ENCODE results near the gene ST3GAL2. TPM values are rescaled to one million over a fixed set of nuclear protein-coding genes. Genes with fewer than 3 reads are reported as not detected.

ST3GAL2 gene
- total RNA-seq, 1 experiment from 2014 or later, result 49.4 TPM

GRCh38 chr16:70383421-70383960 lies 55.4 kb downstream of the ST3GAL2 start (continued):
- no peak for TF ChIP-seq ZBTB43 (CRISPR knock-in tag; IDR thresholded peaks at IDR 0.05)
- no peak for TF ChIP-seq ZNF416 (CRISPR knock-in tag; IDR thresholded peaks at IDR 0.05)

GRCh38 chr16:70381604-70382342 lies 57.1 kb downstream of the ST3GAL2 start:
- no peak for TF ChIP-seq E2F1 (CRISPR knock-in tag; IDR thresholded peaks at IDR 0.05)
- 0 out of 2 replicates have a peak, but pooled peaks have one; percentile 48 for TF ChIP-seq SP1 (CRISPR knock-in tag; conservative IDR thresholded peaks at IDR 0.05)
- TF ChIP-seq TCF7 (CRISPR knock-in tag; IDR thresholded peaks at IDR 0.05; ENCODE audit: low read depth), result no peak
- TF ChIP-seq ARID4B (CRISPR knock-in tag; IDR thresholded peaks at IDR 0.05; ENCODE audit: borderline replicate concordance), result peak; percentile 14; the same call in 1 of the 2 replicates
- no peak for TF ChIP-seq JAZF1 (CRISPR knock-in tag; IDR thresholded peaks at IDR 0.05)
- peak; percentile 27; the same call in 1 of the 2 replicates for TF ChIP-seq ZNF423 (CRISPR knock-in tag; IDR thresholded peaks at IDR 0.05)
- TF ChIP-seq ZBTB21 (CRISPR knock-in tag; IDR thresholded peaks at IDR 0.05; ENCODE audit: borderline replicate concordance), result 0 out of 2 replicates have a peak, but pooled peaks have one; percentile 54
- TF ChIP-seq ETV6 (CRISPR knock-in tag; IDR thresholded peaks at IDR 0.05), result no peak
- TF ChIP-seq ZNF396 (CRISPR knock-in tag; IDR thresholded peaks at IDR 0.05; ENCODE audit: borderline replicate concordance), result no peak
- 0 out of 2 replicates have a peak, but pooled peaks have one; percentile 14 for TF ChIP-seq ZNF232 (CRISPR knock-in tag; IDR thresholded peaks at IDR 0.05)
- TF ChIP-seq ATF1 (CRISPR knock-in tag; IDR thresholded peaks at IDR 0.05), result 0 out of 2 replicates have a peak, but pooled peaks have one; percentile 26
- TF ChIP-seq NFYB (CRISPR knock-in tag; conservative IDR thresholded peaks at IDR 0.05; ENCODE audit: low read depth), result peak; percentile 5; the same call in 1 of the 2 replicates
- TF ChIP-seq ZNF416 (CRISPR knock-in tag; IDR thresholded peaks at IDR 0.05), result peak; percentile 76; the same call in 1 of the 2 replicates
- peak; percentile 89; the same call in 1 of the 2 replicates for TF ChIP-seq AFF4 (CRISPR knock-in tag; IDR thresholded peaks at IDR 0.05; ENCODE audit: borderline replicate concordance)
- peak; percentile 54; the same call in 1 of the 2 replicates for TF ChIP-seq E2F5 (CRISPR knock-in tag; IDR thresholded peaks at IDR 0.05)
- TF ChIP-seq CREM (CRISPR knock-in tag; IDR thresholded peaks at IDR 0.05), result 0 out of 2 replicates have a peak, but pooled peaks have one; percentile 34
- ChIA-PET CTCF (interaction anchor here (0.6 to 3.7 kb wide), 18 partner anchors 10 to 272 kb away, joined by 3 to 42 read pairs (median 4); partner anchors contain the start of genes DDX19A and FCSK), POLR2A (interaction anchor here (0.6 to 2.2 kb wide), 26 partner anchors 8 to 272 kb away, joined by 3 to 17 read pairs (median 4); partner anchors contain the start of genes AARS1, COG4, DDX19A and EXOSC6)
- H3K4me1 Mint-ChIP-seq, result peaks cover 16% of the 10 kb centered on the region
- peak overlapping the region; percentile 92 for H3K4me3 Mint-ChIP-seq
- peak overlapping the region; percentile 88; the same call in 1 of the 2 replicates for H3K27ac Mint-ChIP-seq
- peaks cover 18% of the 10 kb centered on the region for H3K36me3 Mint-ChIP-seq
- ATAC-seq (peak; percentile 9), DNase-seq (ENCODE audit: low spot score) (no peak)
- H3K9me3 Mint-ChIP-seq, result no peaks in the 10 kb centered on the region
- no peaks in the 10 kb centered on the region for H3K27me3 Mint-ChIP-seq (ENCODE audit: low read depth)

All from WTC11 (cell line).